GM13977 (cell line): Measurements from ENCODE around the gene FAM171A1.

Source experiments
- DNase-seq: peaks from one replicate; pipeline ENCODE4 v3.0.0; 2012; ENCODE audit warnings: low spot score
- in situ Hi-C: fragments of 300-500 bp; cut with MboI; formaldehyde crosslinking; loops from one replicate; pipeline ENCODE4 v1.12.0; 2022; ENCODE audit warnings: low sequenced_read_pairs, low pct_unique_long_range_greater_than_20kb, mixed read lengths, inconsistent platforms; ENCODE audit not compliant: unreplicated experiment
- TF ChIP-seq, protein P1 (sequence below): IDR thresholded peaks from 2 replicates; pipeline ENCODE4 v1.5.1; 2012; ENCODE audit warnings: mild to moderate bottlenecking, control low read depth; ENCODE audit not compliant: insufficient read depth; ENCODE audit errors: extremely low read depth, missing control alignments

Gene FAM171A1

DNA sequence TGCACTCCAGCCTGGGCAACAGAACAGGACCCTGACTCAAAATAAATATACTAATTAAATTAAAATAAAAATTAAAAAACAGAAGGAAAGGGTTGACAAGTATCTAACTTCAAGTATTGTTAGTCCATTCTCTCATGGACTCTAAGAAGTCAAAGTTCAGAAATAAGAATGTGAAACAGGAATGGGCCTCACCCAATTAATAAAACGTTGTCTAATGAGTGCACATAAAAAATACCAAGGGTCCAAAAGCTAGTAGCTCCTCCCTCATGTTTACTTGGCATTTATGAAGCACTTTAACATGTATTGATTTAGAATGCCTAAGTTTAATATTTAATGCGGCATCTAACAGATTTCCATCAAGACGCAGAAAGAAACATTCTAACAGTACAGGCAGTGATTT, 18.9 kb downstream of the FAM171A1 start:
- TF ChIP-seq, protein P1, sequence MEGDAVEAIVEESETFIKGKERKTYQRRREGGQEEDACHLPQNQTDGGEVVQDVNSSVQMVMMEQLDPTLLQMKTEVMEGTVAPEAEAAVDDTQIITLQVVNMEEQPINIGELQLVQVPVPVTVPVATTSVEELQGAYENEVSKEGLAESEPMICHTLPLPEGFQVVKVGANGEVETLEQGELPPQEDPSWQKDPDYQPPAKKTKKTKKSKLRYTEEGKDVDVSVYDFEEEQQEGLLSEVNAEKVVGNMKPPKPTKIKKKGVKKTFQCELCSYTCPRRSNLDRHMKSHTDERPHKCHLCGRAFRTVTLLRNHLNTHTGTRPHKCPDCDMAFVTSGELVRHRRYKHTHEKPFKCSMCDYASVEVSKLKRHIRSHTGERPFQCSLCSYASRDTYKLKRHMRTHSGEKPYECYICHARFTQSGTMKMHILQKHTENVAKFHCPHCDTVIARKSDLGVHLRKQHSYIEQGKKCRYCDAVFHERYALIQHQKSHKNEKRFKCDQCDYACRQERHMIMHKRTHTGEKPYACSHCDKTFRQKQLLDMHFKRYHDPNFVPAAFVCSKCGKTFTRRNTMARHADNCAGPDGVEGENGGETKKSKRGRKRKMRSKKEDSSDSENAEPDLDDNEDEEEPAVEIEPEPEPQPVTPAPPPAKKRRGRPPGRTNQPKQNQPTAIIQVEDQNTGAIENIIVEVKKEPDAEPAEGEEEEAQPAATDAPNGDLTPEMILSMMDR, result no peak
- in situ Hi-C loops, result no loop called here
- DNase-seq, result no peak

DNA sequence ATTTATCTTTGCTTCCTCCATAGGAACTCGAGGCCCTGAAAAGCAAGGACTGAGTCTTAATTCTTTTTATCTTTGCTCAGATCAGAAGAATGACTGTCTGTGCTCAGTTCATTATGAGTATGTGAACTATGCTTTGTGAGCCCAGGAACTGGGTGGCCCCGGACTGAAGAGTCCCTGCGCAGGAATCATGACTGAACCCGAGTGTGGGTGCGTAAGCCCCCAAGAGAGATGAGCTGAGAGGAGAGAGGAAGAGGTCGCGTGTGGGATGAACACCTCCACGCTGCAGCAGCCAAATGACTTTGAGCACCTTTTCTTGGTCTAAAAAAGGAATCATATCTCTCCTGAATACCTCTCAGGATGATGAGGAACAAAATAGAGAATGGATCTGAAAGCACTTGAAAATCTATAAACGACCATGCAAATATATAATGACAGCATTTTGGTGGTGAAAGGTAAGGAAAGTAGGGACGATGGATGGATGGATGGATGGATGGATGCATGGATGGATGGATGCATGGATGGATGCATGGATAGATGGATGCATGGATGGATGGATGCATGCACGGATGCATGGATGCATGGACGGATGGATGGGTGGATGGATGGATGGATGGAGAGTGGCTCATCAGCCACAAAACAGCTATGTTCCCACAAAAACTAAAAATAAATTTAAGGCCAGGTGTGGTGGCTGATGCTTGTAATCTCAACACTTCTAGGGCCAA, 19.8 kb downstream of the FAM171A1 start:
- in situ Hi-C loops, result no loop called here
- TF ChIP-seq, protein P1, result no peak
- no peak for DNase-seq

DNA sequence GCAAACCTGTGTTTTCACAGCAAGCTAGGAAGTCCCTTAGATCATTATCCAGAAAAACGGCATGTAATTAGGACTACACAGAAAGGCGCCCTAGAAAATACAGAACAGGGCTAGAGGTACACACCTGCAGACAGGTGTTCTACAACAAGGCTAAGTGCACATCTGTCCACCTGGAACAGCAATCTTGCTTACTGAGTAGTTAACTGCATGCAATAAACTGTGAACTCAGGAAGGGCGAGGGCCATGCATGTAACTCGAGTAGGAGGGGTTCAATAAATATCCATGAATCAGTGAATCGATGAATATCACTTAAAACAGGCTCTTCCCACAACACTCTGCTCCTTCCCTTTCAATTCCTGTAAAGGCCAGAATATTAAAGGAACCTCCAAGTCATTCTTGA, 22.0 kb downstream of the FAM171A1 start:
- in situ Hi-C loops, result no loop called here
- no peak for DNase-seq
- TF ChIP-seq, protein P1, result no peak

DNA sequence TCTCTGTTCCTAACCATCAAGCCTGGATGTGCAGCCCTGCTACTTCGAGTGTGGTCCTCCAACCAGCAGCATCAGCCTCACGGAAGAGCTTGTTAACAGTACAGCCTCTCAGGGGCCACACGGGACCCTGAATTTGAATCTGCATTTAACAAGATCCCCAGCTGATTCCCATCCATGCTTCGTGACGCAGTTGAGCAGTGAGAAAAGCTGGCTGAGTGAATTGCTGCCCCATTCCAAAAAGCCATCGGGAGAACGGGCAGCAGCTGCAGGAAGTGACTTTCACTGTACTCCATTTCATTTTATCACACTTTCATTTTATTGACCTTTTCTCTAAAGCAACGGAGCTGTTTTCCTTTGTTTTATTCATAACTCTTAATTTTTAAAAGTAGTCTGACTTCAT, 22.5 kb downstream of the FAM171A1 start:
- DNase-seq, result no peak
- in situ Hi-C loops, result no loop called here
- TF ChIP-seq, protein P1, result no peak

DNA sequence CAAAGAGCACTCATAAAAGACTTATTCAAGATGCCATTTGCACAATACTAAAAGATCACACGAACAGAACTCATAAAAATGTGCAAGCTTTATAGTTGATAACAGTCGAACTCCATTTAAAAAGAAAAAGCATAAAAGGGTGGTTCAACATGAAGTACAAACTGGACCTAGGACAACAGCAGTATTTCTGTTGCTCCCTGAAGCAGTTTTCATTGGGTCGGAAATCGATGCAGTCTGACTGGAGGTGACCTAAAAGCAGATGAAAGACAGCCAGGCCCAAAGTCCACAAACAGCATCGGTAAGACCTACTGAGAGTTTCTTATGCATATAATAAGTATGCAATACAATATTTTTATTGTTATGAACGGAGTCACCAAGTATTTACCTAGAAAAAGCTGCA, 23.9 kb downstream of the FAM171A1 start:
- no peak for DNase-seq

DNA sequence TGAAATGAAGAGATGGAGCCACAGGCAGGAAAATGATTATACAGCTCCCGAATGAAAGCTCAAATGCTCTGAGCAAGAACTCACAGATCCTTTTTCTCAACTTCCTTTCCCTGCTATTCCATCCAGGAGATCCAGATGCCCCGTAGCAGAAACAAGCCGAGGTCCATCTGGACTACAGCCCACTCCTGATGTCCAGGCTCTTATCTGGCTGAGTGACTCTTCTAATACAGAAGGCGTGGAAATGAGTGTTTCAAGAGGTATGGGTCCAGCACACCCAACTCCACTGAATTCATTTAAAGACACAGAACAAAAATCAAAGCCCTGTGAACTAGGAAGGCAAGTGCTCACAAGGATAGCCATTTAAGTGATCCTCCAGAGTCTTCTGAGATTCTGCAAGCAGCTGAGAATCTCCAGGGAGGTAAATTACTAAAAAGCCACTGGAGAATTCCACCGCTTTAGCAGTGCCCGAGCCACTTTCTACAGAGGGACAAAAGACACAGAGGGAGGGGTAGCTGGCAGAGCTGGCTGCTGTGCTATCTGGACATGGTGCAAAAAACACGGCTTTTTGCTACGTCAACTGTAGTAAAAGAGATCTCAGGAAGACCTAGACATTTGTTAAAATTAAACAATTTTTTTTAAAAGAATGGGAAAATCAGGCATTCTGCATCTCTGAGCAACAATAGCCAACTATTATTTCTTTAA, 24.5 kb downstream of the FAM171A1 start:
- TF ChIP-seq, protein P1, result no peak
- DNase-seq, result no peak
- in situ Hi-C loops, result no loop called here

More for the DNA sequence above, 23.9 kb downstream of the FAM171A1 start:
- TF ChIP-seq, protein P1, result no peak
- in situ Hi-C loops, result no loop called here
